NCI-H510A (cell line): ENCODE results near the gene STIP1.
A peak's percentile ranks its signal among the peaks of the same experiment; 100 is the strongest.
"Not testable (repeated sequence)": the region's sequence is repeated elsewhere in the genome, so short reads cannot be mapped to it uniquely, and the experiment has no call there.

Source experiments
- DNase-seq: peaks from one replicate; lab custom pipeline; 2025; lab: John Stamatoyannopoulos, UW

The STIP1 gene

DNA sequence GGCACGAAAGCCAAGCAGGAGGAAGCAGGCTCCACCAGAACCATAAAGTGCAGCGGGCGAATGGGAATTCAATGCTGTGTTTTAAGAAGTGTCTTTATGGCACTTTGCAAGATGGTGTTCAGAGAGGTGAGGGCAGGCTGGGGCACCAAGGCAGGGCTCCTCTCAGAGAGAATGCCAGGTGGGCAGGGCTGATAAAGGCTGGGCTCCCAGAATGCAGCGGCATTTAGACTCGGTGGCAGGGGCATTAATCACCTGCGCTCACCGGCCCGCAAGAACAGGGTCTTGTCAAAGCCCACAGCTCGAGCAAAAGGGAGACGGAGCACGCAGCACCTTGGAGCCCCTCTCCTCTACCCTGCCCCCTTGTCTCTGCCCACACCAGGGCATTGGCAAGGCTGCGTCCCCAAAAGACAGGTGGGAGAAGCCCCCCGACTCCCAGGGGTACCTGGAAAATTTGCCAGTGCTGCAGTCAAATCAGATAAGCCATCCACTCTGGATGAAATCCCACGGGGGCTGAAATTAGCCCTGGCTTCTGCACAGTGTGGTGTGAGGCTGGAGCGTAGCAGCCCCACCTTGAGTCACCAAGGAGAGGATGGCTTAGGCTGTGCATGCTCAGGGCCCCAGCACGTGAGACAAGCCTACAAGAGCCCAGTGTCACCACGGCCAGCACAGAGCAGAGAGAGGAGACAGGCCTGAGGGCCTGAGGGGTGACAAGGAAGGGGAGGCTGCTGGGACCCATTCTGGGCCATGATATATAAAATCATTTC, 28.2 kb upstream of the STIP1 start:
- DNase-seq = no peak

DNA sequence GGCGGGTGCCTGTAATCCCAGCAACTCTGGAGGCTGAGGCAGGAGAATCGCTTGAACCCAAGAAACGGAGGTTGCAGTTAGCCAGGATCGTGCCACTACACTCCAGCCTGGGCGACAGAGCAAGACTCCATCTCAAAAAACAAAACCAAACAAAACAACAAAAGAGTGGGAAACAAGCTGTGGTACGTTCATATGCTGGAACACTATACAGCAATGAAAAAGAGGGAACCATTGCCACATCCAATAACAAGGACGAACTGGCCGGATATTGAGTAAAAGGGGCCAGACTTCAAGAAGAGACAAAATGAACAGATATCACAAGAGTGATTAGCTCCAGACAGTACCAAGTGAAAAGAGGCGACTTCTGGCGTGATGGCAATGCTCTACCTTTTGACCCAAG, 24.9 kb upstream of the STIP1 start:
- no peak for DNase-seq

DNA sequence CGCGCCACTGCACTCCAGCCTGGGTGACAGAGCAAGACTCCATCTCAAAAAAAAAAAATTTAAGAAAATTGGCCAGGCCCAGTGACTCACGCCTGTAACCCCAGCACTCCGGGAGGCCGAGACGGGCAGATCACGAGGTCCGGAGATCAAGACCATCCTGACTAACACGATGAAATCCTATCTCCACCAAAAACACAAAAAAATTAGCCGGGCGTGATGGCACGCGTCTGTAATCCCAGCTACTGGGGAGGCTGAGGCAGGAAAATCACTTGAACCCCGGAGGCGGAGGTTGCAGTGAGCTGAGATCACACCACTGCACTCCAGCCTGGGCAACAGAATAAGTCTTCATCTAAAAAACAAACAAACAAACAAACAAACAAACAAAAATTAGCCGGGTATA, 23.2 kb upstream of the STIP1 start:
- not testable (repeated sequence) for DNase-seq

DNA sequence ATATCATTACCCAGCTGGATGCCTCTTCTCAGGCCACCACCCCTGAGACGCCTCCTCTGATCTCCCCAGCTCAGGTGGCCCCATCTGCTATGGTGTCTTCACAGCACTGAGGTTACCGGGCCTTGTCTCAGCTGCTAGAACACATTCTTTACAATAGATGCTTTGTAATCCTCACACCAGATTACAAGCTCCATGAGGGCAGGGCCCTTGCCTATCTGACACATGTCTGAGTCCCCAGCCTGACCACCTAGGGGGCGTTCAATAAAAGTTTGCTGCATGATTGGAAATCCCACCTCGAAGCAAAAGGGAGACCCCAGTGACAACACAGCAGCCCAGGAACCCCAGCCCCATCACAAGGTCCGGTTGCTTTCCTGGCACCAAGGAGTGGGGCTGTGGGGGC, 22.0 kb upstream of the STIP1 start:
- no peak for DNase-seq

DNA sequence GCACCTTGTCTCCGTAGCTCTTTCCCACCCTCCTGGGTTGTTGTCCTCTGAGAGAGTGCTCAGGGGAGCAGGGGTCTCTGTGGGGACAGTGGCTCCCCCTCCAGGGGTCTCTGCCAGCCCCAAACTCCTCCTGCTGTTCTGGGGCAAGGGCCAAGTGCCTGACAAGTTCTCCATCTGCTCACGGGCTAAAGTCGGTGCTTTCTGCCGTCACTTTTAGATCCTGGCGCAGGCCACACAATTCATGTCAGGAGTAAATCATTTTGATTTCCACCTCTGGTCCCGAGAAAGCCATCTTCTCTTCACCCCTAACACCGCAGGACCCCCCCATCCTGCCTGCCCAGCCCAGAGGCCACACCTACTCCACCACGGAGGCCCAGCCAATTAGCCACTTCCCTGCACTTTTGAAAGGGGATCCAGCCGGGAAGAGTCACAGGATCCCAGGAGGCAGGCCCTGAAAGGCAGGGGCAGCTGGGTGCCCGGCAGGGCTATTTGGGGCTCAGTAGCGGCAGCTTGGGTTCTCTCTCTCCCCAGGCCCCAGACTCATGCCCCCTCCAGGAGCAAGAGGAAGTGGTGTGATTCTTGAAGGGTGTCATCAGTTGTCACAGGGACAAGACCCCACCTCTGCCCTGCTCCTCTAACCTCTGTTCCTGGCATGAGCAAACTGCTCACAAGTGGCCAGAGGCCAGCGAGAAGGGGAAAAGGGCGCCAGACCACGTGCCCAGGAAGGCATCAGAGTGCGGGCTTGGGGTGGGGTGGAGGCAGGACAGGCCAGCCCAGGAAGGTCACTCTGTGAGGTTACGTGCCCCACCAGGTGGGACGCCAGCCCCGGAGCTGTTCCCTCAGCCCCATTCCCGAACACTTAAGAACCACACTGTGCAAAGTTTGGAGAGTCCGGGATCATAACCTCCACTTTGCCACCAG, 21.3 kb upstream of the STIP1 start:
- no peak for DNase-seq

DNA sequence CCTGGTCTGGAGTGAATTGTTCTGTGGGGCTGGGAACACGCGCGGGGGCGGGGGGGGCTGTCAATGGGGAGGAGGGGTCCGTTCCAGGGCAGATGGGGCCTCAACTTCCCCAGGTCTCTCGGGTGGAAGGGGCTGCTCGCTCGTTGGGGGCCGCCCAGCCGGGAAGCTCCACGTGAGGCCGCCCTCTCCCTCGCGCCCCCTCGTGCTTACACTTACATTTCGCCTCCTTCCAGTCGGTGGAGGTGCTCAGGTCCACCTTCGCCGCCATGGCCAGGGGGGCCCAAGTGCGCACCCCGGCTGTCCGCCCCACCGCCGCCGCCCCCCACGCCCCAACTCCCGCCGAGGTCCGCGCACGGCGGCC, 20.5 kb upstream of the STIP1 start:
- no peak for DNase-seq

DNA sequence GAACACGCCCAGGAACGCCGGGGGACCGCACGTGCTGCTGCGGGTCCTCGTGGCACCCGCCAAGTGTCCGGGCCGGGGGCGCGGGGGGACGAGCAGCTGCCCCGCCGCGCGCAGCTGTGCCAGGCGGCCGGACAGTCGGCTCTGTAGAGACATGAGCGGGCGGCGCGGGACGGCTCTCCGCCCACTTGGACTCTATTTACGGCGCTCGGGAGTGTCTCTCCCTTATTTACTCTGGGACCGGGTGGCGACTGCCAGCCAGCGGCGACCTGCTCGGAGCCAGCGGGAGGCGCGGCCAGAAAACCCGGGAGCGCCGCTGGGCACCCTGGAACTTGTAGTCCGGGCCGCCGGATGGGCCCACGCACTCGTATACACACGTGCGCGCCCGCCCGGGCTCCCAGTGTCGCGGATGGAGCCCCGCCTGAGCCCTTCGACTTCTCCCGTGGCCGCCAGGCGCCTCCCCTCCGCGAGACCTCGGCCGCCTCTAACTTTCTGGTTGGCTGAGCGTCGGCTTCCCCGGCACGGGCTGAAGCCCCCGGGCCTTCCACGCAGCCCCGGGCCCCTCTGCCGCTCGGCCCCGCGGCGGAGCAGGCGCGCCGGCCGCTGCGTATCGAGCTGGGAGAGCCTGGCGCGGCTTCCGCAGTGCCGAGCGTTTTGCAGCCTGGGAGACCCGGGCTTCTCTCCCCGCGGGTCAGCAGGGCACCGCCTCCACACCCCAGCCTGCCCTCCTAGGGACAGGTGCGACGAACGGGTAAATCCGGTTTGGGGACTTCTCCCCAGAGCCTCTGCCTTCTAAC, 19.9 kb upstream of the STIP1 start, which contains the start of gene MACROD1:
MACROD1 (minus strand) TSS at position 272 of the 794 bp plus-strand sequence; CDS start at position 153, 119 bp downstream.
- peak; percentile 96 for DNase-seq

DNA sequence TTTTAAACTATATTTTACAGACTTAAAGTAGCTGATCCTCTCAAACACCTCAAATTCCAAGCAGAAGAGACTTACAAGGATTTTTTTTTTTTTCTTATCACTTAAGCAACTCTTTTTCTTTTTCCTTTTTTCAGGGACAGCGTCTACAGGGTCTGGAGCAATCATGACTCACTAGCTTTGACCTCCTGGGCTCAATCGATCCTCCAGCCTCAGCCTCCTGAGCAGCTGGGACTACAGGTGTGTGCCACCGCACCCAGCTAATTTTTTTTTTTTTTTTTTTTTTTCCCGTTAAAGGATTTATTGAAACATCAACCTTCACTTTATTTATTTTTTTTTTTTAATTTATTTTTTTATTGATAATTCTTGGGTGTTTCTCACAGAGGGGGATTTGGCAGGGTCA, 15.6 kb upstream of the STIP1 start:
- no peak for DNase-seq

DNA sequence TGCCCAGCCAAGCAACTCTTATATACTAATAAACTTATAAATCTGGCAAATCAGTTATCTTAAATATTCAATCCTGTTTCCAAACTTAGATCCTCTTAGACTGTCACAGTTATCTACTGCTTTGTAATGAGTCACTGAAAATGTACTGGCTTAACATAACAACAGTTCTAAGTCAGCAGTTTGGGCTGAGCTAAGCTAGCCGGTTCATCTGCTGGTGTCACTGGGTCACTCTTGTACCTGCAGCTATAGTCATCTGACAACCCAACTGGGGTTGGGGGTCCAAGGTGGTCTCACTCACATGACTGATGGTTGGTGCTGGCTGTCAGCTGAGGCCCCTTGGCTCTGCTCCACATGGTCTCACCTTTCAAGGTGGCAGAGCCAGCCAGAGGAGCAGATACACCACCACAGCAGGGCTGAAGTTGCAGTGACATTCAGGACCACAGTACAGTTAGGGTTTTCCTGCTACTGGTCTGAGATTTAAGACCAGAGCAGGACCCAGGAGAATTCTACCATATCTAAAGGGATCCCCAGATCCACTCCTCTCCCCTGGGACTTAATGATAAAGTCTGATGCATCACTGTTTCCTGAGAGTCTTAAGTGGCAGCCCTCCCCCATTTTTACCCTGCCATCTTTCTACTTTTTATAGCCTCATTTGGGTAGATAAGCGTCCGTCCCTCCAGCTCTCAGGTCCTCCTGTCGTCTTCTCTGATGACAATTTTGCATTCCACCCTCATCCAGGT, 12.2 kb upstream of the STIP1 start:
- DNase-seq = no peak

DNA sequence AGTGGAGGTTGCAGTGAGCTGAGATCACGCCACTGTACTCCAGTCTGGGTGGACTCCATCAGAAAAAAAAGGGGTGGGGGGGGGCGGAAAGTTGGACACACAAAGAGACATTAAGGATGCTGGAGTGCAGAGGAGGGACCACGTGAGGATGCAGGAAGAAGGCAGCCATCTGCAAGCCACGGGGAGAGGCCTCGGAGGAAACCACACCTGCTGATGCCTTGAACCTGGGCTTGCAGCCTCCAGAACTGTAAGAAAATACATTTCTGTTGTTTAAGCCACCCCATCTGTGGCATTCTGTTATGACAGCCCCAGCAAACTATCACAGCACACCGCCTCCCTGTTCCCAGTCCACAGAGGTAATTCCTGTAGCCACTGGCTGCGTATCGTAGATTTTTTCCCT, 9.2 kb upstream of the STIP1 start:
- DNase-seq = no peak

DNA sequence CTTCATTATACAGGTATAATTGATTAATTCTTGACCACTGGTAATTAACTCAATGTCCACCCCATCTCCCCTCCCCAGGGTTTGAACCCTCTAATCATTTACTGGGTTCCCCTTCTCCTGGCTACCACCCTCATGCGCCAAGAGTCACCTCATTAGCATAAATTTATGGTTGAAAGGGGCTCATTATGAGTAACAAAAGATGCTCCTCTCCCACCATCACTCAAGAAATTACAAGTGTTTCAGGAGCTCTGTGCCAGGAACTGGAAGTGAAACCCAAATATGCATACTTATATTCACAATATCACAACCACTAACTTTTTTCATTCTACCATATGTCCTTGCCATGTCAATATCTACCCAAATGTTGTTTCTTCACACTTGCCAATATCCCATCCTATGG, 7.8 kb upstream of the STIP1 start:
- no peak for DNase-seq

DNA sequence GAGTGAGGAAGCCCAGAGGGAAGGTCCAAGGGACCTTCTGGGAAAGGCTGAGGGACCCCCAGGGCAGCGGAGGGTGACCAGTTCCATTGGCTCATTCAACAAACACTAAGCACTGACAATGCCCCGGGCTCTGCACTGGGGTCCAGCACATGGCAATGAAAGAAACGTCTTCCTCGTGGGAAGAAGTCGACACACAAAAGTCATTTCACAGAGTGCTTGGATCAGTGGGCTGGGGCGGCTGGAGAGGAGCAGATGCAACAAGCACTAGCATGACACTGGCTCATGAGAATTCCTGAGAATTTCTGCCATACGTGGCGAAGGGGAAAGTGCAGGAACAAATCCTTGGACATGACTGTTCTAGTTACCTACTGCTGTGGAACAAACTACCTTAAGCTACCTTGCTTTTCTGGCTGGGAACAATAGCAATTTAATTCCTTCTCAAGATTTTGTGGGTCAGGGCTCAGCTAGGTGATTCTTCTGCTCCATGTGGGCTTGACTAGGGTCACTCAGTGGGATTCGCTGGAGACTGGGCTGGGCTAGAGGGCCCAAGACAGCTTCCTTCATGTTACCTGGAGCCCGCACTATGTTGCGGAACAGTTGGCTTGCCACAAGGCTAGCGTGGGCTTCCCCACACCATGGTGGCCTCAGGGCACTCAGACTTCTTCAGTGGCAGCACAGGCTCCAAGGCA, 6.9 kb upstream of the STIP1 start:
- DNase-seq = no peak

DNA sequence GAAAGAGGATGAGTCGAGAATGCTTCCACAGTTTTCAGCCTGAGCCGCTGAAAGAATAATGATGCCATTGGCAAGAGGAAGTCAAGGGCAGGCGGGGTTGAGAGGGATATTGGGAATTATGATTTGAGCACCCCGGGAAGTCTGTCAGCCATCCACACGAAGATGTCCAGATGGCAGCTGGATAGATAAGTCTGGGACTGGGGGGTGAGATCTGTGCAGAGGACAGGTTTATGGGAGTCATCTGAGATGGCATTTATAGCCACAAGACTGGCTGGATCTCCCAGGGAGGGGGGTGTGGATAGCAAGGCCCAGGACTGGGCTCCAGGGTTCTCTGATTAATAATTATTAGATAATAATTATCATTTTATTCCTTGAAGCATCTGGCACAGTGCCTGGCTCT, 5.1 kb upstream of the STIP1 start:
- DNase-seq = no peak

DNA sequence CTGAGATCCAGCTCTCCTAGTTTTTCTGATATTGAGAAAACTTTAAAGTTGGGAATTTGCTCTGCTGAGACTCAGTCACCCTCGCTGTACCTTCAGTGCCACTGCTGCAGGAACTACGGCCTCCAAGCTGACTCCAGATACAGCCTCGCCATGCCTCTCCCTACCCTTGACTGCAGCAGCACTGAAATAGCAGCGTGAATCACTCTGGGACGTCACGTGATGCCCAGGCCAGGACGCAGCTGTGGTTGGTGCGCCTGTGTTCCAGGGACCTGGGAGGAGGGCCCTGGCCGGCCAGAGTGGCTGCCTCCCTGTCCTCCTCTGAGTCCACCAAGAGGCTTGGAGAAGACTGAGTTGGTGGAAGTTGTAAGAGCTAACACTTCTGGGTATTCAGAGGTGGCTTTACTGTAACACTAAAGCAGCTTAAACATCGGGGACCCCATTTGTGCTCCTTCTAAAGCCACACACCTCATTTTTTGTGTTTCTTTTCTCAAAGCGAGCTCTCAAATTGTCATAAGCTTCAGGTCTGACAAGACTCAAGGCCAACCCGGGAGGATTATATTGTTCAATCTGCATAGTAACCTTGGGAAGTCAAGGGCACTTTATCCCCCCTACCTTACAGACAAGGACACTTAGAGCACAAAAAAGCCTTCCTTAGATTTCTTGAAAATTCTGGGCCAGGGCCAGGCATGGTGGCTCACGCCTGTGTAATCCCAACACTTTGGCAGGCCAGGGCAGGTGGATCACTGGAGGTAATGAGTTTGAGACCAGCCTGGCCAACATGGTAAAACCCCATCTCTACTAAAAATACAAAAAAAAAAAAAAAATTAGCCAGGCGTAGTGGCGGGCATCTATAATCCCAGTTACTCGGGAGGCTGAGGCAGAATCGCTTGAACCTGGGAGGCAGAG, 4.2 kb upstream of the STIP1 start:
- DNase-seq = peak; percentile 79

DNA sequence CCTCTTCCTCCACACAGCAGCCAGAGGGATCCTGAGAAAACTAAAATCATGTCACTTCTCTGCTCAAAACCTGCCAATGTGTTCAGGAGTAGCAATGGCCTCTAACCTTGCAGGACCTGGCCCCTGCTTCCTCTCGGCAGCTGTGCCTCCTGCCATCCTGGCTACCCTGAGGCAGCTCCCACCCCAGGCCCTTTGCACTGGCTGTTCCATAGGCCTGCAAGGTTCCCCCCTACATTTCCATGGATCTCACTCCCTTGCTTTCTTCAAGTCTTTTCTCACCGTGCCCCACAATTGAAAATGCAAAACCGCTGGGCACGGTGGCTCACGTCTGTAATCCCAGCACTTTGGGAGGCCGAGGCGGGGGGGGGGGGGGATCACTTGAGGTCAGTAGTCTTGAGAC, 2.1 kb upstream of the STIP1 start:
- no peak for DNase-seq

DNA sequence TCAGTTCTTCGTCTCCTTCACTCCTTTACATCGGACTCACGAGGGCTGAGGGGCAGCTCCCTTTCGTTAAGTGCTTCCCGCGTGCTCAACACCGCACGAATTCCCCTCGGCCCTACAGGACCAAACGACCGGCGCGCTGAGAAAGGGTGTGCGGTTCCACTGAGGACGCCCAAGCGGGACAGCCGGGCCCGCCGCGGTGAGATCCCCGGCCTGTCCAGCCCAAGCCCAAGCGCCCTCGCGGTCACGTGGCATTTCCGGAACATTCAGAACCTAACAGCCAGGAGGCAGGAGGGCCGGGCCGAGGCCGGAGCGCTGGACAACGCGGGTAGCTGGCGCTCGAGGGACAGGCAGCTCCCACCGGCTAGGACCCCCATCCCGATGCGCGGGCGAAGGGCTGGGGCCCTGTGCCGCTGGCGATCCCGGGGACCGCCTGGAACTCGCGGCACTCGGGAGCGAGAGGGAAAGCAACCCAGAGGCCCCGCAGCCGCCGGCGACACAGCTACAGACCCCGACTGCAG, 737 bp upstream of the STIP1 start:
- DNase-seq = peak; percentile 66

DNA sequence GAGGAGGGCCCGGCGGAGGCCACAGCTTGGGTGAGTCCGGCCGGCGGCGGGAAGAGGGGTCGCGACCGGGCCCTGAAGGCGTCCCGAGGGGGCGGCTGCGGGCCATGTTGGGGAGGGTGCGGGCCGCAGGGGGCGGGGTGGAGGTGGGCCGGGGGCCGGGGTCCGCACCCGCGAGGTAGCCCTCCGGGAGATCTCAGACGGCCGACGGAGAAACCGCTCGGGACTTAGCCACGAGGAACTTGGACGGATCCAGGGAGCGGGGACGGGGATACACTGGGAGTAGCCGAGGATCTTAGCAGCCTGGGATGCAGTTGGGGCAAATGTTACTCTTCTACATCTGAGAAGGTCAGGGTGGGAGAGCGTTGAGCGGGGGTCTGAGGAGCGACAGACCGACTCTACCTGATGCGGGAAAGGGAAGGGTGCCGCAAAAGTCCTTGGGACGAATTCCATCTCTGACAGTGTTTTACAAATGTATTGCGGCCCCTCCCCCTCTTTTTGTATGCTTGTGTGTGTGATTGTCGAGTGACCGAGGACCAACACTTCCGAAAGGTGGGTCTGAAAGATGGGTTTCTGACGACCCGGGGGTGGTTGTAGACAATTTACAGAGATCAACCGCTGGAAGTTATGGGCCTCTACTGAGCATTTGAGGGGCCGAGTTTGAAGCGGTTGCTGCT, 658 bp downstream of the STIP1 start:
- no peak for DNase-seq

DNA sequence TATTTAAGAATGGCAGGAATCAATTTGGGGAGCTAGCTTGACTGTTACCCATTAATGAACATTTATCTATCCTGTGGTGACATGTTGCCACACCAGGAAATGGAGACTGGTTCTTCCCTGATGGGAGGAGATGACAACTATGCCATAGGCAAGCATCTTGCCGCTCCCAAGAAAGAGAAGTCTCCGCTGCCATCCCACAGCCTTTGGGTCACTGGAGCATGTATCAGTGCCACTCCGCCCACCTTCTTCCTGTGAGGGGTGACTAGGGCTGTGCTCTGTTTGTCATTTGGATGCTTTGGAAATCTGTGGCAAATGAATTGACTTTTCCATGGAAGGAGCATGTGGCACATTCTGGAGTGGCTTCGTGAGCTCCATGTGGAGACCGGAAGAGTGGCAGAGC, 6.5 kb downstream of the STIP1 start:
- no peak for DNase-seq

DNA sequence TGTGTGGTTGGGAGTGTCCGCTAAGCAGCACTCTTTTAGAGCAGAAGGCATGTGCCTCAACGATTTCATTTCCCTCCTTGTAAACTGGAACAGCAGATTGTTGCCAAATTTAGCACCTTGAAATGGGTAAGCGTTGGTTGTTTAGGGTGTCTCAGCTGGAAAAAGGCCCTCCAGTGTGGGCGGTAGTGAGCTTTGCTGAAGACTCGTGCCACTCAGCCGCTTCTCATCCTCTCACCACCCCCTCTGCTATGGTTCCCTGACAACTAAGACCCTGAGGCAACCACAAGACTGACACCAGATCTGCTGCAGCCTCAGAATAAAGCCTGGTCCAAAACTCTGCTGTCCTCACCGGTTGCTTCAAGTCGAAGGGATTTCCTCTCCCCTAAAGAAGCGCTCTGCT, 10.7 kb downstream of the STIP1 start:
- no peak for DNase-seq
